Lung (tissue), 12 donors: Measurements from ENCODE around the gene HEG1. TPM values are rescaled to one million over a fixed set of nuclear protein-coding genes. Genes with fewer than 3 reads are reported as not detected.
A peak's percentile ranks its signal among the peaks of the same experiment; 100 is the strongest.

Source experiments
- ATAC-seq: fragments of 200-7000 bp; cut with Tn5 transposase; one replicate; pipeline ENCODE4 v1.9.1; 2020; ENCODE audit warnings: moderate number of reproducible peaks; ENCODE audit not compliant: insufficient read depth, low FRiP score
- DNase-seq, 3 donors: peaks; one replicate each; pipeline ENCODE4 v3.0.0-alpha.2; 2013 to 2017
- H3K27ac ChIP-seq, 2 donors: one replicate each; pipeline ENCODE4 v1.5.1; 2013; ENCODE audit warnings: mild to moderate bottlenecking in 2 of 2, moderate library complexity in 2 of 2, control low read depth in 1 of 2, inconsistent platforms in 1 of 2, low read depth in 1 of 2, low read length in 1 of 2
- H3K27me3 ChIP-seq, 3 donors: one replicate each; pipeline ENCODE4 v1.5.1; 2013; ENCODE audit warnings: low read length in 2 of 3; ENCODE audit not compliant: control insufficient read depth in 3 of 3, insufficient read depth in 3 of 3
- H3K36me3 ChIP-seq, 4 donors: one replicate each; pipeline ENCODE4 v1.5.1; 2013; ENCODE audit warnings: low read length in 4 of 4, mild to moderate bottlenecking in 1 of 4, moderate library complexity in 1 of 4; ENCODE audit not compliant: control insufficient read depth in 4 of 4, insufficient read depth in 4 of 4
- H3K4me1 ChIP-seq, 5 donors: one replicate each; pipeline ENCODE4 v1.5.1; 2013; ENCODE audit warnings: low read length in 5 of 5, mild to moderate bottlenecking in 2 of 5, moderate library complexity in 1 of 5; ENCODE audit not compliant: control insufficient read depth in 5 of 5, insufficient read depth in 5 of 5
- H3K4me3 ChIP-seq: one replicate; pipeline ENCODE4 v1.5.1; 2013; ENCODE audit warnings: mild to moderate bottlenecking, control low read depth, moderate library complexity
- H3K9ac ChIP-seq, 2 donors: one replicate each; pipeline ENCODE4 v1.5.1; 2013; ENCODE audit warnings: low read length in 2 of 2, control low read depth in 1 of 2; ENCODE audit not compliant: insufficient read depth in 1 of 2
- H3K9me3 ChIP-seq, 4 donors: one replicate each; pipeline ENCODE4 v1.5.1; 2013; ENCODE audit warnings: low read length in 3 of 4, mild to moderate bottlenecking in 1 of 4, moderate library complexity in 1 of 4; ENCODE audit not compliant: control insufficient read depth in 4 of 4, insufficient read depth in 3 of 4
- CTCF ChIP-seq: IDR thresholded peaks from 2 replicates; pipeline ENCODE4 v1.5.1; 2012; ENCODE audit warnings: mild to moderate bottlenecking; ENCODE audit errors: control extremely low read depth, extremely low read depth
- WGBS, 2 donors: extraction: QIAGEN DNeasy Blood & Tissue Kit; methylation state at CpG; one replicate each; pipeline ENCODE4 v1.1.7; 2013; 5-methylcytosine and 5-hydroxymethylcytosine counted together
- polyA plus RNA-seq, 2 donors: library from polyadenylated mRNA; stranded (reverse); fragments of 200-250 nt; gene quantifications; one replicate each; pipeline ENCODE4 v1.2.1, GENCODE V29; 2013
- total RNA-seq, 2 donors: library from RNA; depleted of rRNA in 1 of 2; stranded (reverse); fragments of >200 nt in 1 of 2; gene quantifications; one replicate each; pipeline ENCODE4 v1.2.1, GENCODE V29; 2014 to 2021
- donor health status: control.
- donor health status: control.
- donor health status: Bipolar disorder and iron deficiency.
- donor health status: healthy.
- donor health status: DM: yes; HTN: yes; CAD: no.

The HEG1 gene
- total and polyA plus RNA-seq, 4 donors = 18.0 to 115 (median 65.7) TPM

DNA sequence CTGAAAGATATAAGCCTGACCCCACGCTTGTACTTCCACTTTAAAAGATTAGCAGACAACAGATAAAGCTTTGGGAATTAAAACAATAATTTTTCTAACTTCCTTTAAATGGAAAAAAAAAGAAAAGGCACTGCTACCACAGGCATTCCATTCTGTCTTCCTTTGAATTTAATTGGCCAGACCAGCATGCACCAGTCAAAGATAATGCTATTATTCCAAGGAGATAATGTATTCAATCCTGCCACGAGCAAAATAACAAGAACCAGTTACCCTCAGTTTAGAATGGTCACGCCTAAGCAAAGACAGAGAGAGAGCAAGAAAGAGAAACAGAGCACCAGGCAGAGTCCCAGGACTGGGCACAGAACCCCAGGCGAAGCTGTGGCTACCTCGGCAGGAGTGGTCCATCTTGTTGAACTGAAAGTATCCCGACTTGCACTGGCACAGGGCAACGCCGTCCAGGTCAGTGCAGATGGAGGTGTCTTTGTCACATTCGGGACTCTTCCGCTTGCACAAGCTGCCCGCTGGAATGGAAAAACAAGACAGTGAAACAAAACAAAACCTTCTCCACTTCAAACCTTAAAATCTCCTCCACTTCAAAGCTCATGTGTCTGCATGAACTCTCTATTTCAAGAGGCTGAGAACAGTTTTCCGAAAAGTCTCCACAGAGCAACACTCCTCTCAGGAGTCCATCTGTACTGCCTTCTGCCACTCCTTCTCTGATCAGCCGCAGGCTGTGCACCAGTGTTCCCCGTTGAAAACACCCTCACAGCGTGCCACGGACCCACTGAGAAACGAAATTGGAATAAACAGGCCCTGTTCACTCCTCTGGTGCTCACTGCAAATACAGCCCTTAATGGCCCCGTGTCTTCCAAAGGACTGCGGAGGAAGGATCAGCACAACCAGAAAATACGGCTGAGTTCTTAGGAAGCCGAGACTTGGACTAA lies 58.2 kb downstream of the HEG1 start:
- Histone ChIP-seq H3K9ac (no peak overlapping the region), H3K27ac (no peak overlapping the region), H3K36me3 (peaks cover 12 to 45% (median 28%) of the 10 kb centered on the region in 4 donors), H3K9me3 (no peaks in the 10 kb centered on the region), H3K4me1 (peaks cover 0 to 18% (median 11%) of the 10 kb centered on the region in 5 donors), H3K27me3 (no peaks in the 10 kb centered on the region), H3K4me3 (no peak overlapping the region)
- DNase-seq (no peak), ATAC-seq (no peak)
- TF ChIP-seq CTCF = no peak
- 85 to 93% methylated on average over 21 of the region's 21 CpGs for WGBS, 2 donors

GRCh38 chr3:124995460-124995994 lies 60.3 kb downstream of the HEG1 start:
- H3K4me3 ChIP-seq = no peak overlapping the region
- peaks cover 0 to 13% (median 4%) of the 10 kb centered on the region in 5 donors for H3K4me1 ChIP-seq
- peak; percentile 71 for TF ChIP-seq CTCF
- 37 to 45% methylated on average over 6 of the region's 6 CpGs for WGBS, 2 donors
- peak; percentile 72 to 86 (median 83) for DNase-seq
- no peak overlapping the region for H3K9ac ChIP-seq
- peaks cover 12 to 46% (median 28%) of the 10 kb centered on the region in 4 donors for H3K36me3 ChIP-seq
- no peaks in the 10 kb centered on the region for H3K9me3 ChIP-seq
- peak; percentile 73 for ATAC-seq
- peak overlapping the region; percentile 25 to 73 for H3K27ac ChIP-seq
- no peaks in the 10 kb centered on the region for H3K27me3 ChIP-seq

- Histone ChIP-seq H3K9ac (no peak overlapping the region), H3K4me3 (no peak overlapping the region), H3K36me3 (peaks cover 12 to 45% (median 32%) of the 10 kb centered on the region in 4 donors), H3K4me1 (peaks cover 0 to 9% (median 3%) of the 10 kb centered on the region in 5 donors), H3K27me3 (no peaks in the 10 kb centered on the region), H3K27ac (peak overlapping the region in 1 of 2 donors; percentile 71), H3K9me3 (no peaks in the 10 kb centered on the region)
- 67 to 76% methylated on average over 7 of the region's 7 CpGs for WGBS, 2 donors
- ATAC-seq (peak; percentile 36), DNase-seq (peak in 1 of 3 donors; percentile 34)
- no peak for TF ChIP-seq CTCF
These were observed 62.3 kb downstream of the HEG1 start for GRCh38 chr3:124993466-124993865.
